Stimulated activated naive CD8-positive, alpha-beta T cell treated with anti-CD3 and anti-CD28 coated beads, Interleukin-15, amount 100 ng/mL, for 72 hours (primary cell): Measurements from ENCODE around the gene PITRM1.
"Not testable (repeated sequence)": the region's sequence is repeated elsewhere in the genome, so short reads cannot be mapped to it uniquely, and the experiment has no call there.

Experiments used
- ATAC-seq: fragments of 150-1000 bp; cut with Tn5 transposase; 2 replicates; pipeline ENCODE4 v1.10.0; 2021; ENCODE audit warnings: mild to moderate bottlenecking, moderate library complexity
- DNase-seq, 2 donors: peaks; one replicate each; pipeline ENCODE4 v3.0.0; 2021 to 2022
- H3K27ac Mint-ChIP-seq, 2 donors: one replicate each; pipeline ENCODE4 v1.8.0; 2022; ENCODE audit warnings: mild to moderate bottlenecking in 2 of 2, mixed read lengths in 2 of 2, moderate library complexity in 2 of 2
- H3K27me3 Mint-ChIP-seq: one replicate; pipeline ENCODE4 v1.8.0; 2022; ENCODE audit warnings: mixed read lengths
- H3K4me1 Mint-ChIP-seq: one replicate; pipeline ENCODE4 v1.8.0; 2022; ENCODE audit warnings: mild to moderate bottlenecking, mixed read lengths
- H3K4me3 Mint-ChIP-seq, 2 donors: one replicate each; pipeline ENCODE4 v1.8.0; 2022; ENCODE audit warnings: mild to moderate bottlenecking in 2 of 2, mixed read lengths in 2 of 2, moderate library complexity in 1 of 2
- H3K9me3 Mint-ChIP-seq, 2 donors: one replicate each; pipeline ENCODE4 v1.8.0; 2022; ENCODE audit warnings: mixed read lengths in 2 of 2

PITRM1 gene

DNA sequence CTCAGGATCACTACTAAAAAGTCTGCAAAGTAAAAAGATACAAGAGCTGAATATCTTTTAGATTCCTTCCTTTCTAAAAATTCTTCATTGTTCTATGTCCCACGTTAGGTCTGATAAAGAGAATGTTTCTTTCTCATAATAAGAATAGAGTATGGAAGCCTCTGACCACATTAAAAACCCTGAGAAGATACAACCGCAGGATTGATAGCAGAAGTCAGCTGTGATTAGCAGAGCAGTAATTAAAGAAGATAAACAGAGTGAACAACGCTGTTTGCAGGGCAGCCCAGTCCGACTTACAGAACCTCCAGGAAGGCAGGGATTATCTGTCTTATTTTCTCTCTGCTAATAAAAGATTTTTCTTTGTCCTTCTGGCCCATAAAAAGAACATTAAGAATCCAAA lies 31.4 kb upstream of the PITRM1 start:
- Mint-ChIP-seq H3K9me3 (no peaks in the 10 kb centered on the region), H3K4me3 (no peak overlapping the region), H3K27me3 (peaks cover 87% of the 10 kb centered on the region), H3K4me1 (peaks cover 6% of the 10 kb centered on the region), H3K27ac (no peak overlapping the region)
- no peak for DNase-seq
- ATAC-seq = no peak

DNA sequence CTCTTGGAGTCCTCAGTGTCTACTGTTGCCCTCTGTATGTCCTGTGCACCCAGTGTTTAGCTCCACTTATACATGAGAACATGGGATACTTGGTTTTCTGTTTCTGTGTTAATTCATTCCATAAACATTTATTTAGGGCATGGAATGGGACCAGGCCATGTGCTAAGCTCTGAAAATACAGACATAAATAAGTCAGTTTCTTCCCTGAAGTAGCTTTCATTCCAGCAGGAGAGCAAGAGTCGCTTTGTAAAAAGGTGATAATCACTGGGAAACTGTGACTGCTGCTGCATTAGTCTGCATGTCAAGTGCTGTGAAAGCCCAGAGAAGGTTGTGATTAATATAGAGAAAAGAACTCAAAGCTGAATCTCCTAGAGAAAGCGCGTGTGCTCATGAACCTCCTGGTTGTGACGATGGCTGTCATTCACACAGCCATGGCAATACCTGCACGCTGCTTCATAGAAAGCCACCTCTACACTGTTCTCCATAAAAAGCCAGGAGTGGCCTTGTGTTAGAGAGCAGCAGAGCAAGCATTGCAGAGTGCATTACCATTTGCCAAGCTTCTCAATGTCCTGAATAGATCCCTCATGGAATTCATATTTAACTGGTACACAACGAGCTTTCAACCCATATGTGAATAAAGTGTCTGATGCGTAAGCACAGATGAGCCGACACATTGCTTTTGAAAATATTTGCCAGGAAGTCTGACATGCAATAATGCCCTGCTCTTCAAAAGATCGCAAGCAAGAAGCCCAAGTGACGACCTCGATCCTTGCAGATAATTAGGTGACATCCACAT lies 30.6 kb upstream of the PITRM1 start:
- H3K27ac Mint-ChIP-seq = no peak overlapping the region
- H3K4me3 Mint-ChIP-seq = no peak overlapping the region
- H3K27me3 Mint-ChIP-seq = peaks cover 87% of the 10 kb centered on the region
- no peak for DNase-seq
- peaks cover 13% of the 10 kb centered on the region for H3K4me1 Mint-ChIP-seq
- no peak for ATAC-seq
- H3K9me3 Mint-ChIP-seq = no peaks in the 10 kb centered on the region

DNA sequence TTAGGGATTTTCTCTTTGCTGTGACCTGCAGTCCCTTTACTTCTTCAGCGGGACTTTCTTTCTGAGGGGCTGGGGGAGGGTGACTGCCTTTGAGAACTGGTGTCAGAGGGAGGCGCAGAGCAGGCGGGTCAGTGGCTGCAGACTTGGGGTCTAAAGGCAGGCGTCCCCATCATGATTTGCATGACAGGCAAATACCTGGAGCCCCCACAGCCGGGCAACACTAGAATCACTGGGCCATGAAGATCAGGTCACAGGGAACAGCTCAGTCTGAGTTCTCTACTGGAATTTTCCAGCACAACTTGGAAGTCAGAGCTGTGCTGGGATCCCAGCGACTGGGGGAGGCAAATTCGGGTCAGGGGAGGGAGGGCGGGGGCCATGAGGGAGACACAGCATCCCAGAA lies 29.2 kb upstream of the PITRM1 start:
- ATAC-seq (no peak), DNase-seq (no peak)
- no peak overlapping the region for H3K4me3 Mint-ChIP-seq
- H3K9me3 Mint-ChIP-seq = no peaks in the 10 kb centered on the region
- H3K27ac Mint-ChIP-seq = no peak overlapping the region
- peaks cover 87% of the 10 kb centered on the region for H3K27me3 Mint-ChIP-seq
- peaks cover 27% of the 10 kb centered on the region for H3K4me1 Mint-ChIP-seq

DNA sequence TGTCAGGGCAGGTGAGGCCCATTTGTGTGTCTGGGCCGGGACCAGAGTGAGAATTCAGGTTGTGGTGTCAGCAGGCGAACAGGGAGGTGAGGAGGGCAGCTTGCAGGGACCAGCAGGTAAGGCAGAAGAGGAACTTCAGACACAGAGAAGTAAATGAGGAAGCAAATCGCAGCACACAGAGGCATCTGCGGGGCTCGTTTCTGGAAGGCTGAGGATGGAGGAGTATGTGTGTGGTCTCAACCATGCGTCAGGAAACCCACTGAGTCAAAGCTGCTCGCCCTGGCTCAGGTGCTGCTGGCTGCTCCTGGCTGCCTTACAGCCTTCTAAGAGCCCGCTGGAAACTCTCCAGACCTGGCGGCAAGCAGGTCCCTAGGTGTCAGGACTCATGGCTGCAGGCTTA lies 26.9 kb upstream of the PITRM1 start:
- DNase-seq = no peak
- H3K4me1 Mint-ChIP-seq = peaks cover 29% of the 10 kb centered on the region
- H3K27me3 Mint-ChIP-seq = peaks cover 96% of the 10 kb centered on the region
- H3K9me3 Mint-ChIP-seq = no peaks in the 10 kb centered on the region
- H3K4me3 Mint-ChIP-seq = no peak overlapping the region
- ATAC-seq = no peak
- H3K27ac Mint-ChIP-seq = no peak overlapping the region

DNA sequence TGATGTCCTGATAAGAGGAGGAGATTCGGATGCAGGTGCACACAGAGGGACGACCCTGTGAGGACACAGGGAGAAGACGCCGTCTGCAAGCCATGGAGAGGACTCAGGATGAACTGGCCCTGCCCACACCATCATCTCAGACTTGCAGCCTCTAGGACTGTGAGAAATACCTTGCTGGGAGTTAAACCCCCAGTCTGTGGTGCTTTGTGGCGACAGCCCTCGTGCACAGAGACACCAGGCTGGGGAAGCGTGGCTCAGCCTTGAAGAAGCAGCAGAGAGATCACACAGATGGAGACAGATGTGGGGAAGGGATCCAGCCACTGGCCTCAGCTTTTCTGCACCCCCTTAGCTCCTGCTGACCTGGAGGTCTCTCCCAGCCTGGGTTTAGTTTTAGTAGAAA lies 26.3 kb upstream of the PITRM1 start:
- H3K4me3 Mint-ChIP-seq = no peak overlapping the region
- no peak overlapping the region for H3K27ac Mint-ChIP-seq

DNA sequence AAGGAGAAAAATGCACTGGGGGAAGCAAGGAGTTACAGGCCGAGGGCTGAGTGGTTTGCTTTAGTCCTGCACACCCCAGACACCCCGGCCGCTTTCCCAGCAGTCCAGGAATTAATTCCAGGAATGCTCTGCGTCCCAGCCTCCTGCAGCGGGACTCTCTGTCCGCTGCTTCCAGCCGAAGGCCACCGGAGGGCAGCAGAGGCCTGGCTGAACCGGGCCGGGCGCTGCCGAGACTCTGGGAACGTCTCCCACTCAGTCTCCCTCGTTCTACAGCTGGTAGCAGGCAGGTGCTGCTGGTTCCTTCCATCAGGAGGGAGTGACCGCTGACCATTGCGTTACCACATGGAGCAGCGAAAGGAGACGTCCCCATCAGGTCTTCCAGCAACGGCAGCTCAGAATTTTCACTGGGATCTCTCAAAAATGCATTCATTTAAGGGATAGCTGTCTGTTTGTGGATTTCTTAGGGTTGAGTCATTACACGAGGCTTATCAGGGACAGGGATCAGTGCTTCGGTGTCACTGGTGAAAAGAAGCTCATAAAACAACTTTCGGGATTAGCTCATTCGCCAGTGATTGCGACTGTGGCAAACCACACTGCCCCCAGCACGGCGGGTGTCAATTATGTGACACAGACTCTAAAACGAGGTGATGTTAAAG lies 24.9 kb upstream of the PITRM1 start:
- peak overlapping the region; percentile 55 to 62 for H3K4me3 Mint-ChIP-seq
- peaks cover 98% of the 10 kb centered on the region for H3K27me3 Mint-ChIP-seq
- H3K9me3 Mint-ChIP-seq = no peaks in the 10 kb centered on the region
- ATAC-seq = peak; percentile 96
- DNase-seq = peak; percentile 77 to 88
- H3K4me1 Mint-ChIP-seq = peaks cover 37% of the 10 kb centered on the region
- H3K27ac Mint-ChIP-seq = peak overlapping the region; percentile 57 to 84

More for the DNA sequence above, 26.3 kb upstream of the PITRM1 start:
- Mint-ChIP-seq H3K9me3 (no peaks in the 10 kb centered on the region), H3K4me1 (peaks cover 29% of the 10 kb centered on the region), H3K27me3 (peaks cover 100% of the 10 kb centered on the region)
- DNase-seq (no peak), ATAC-seq (no peak)

DNA sequence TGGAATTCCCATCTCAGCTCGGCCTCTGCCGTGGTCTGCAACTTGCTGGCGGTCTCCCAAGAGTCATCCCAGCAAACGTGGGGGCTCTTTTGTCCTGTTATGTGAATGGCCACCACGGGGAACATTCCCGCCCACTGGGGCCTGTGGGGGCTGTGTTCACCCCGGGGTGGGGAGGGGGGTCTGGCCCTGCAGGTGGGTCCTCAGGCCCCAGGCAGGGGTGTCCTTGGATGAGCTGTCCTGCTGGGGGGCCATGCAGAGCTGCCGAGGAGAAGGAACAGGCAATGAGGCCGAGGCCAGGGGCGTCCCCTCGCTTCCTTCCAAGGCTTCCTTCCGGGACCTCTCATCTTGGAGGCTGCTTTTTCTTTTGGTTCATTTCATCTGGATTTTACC lies 24.4 kb upstream of the PITRM1 start:
- peak overlapping the region in 1 of 2 donors; percentile 62 for H3K4me3 Mint-ChIP-seq
- H3K27me3 Mint-ChIP-seq = peaks cover 93% of the 10 kb centered on the region
- no peak for DNase-seq
- no peak for ATAC-seq
- peaks cover 37% of the 10 kb centered on the region for H3K4me1 Mint-ChIP-seq
- no peaks in the 10 kb centered on the region for H3K9me3 Mint-ChIP-seq
- peak overlapping the region in 1 of 2 donors; percentile 84 for H3K27ac Mint-ChIP-seq

DNA sequence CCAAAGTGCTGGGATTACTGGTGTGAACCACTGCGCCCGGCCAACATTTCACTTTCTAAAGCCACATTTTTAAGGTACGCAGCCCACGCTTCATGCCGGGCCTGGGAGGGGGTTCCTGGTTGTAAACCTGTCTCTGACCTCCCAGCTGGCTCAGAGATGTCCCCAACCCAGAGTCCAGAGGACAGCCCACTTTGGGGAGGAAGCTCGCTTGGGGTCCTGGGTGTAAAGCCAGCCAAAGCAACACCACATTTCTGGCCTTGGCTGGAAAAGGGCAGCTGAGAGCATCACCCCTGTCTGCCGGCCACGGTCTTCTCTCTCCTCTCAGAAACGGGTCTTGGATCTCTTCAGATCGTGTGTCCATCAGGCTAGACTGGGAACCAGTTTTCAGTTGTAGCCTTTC lies 23.9 kb upstream of the PITRM1 start:
- Mint-ChIP-seq H3K4me3 (no peak overlapping the region), H3K27ac (no peak overlapping the region), H3K27me3 (peaks cover 88% of the 10 kb centered on the region), H3K9me3 (no peaks in the 10 kb centered on the region), H3K4me1 (peaks cover 37% of the 10 kb centered on the region)
- DNase-seq (no peak), ATAC-seq (no peak)

DNA sequence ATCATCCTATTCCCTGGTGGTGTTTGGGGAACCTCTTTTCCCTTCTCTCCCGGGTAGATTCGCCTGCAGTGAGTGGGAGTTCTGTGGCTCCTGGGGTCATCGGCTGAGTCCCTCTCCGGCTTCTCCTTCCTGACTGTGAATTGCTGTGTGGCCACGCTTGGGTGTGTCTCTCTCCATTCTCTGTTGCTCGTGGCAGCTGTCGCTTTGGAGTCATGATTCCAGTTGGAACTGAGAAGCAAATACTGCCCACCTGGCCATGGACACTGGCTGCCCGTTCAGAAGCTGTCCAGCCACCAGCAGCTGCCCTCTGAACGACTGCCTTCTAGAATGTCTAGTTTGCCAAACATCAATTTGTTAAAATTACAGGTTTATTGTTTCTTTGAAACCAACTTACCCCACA lies 23.1 kb upstream of the PITRM1 start:
- no peak for ATAC-seq
- H3K27ac Mint-ChIP-seq = no peak overlapping the region
- peaks cover 37% of the 10 kb centered on the region for H3K4me1 Mint-ChIP-seq
- no peak overlapping the region for H3K4me3 Mint-ChIP-seq
- peaks cover 81% of the 10 kb centered on the region for H3K27me3 Mint-ChIP-seq
- H3K9me3 Mint-ChIP-seq = no peaks in the 10 kb centered on the region
- DNase-seq = no peak

DNA sequence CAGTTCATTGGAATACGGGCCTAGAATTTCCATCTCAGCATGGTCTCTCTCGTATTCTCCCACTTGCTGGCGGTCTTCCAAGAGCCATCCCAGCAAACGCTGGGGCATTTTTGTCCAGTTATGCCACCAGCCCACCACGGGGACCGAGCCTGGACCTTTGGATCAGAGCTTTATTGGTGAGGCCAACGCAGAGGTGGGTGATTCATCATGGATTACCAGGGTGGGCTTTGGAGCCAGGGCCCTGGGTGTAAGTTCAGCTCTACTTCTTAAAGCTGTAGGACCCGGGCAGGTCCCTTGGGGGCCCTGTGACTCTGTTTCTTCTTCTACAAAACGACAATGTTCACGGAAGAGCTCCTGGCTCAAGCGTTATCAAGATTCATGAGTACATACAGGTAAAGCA lies 22.7 kb upstream of the PITRM1 start:
- no peaks in the 10 kb centered on the region for H3K9me3 Mint-ChIP-seq
- H3K27ac Mint-ChIP-seq = no peak overlapping the region
- ATAC-seq = no peak
- peaks cover 77% of the 10 kb centered on the region for H3K27me3 Mint-ChIP-seq
- peaks cover 37% of the 10 kb centered on the region for H3K4me1 Mint-ChIP-seq
- H3K4me3 Mint-ChIP-seq = no peak overlapping the region
- DNase-seq = no peak

DNA sequence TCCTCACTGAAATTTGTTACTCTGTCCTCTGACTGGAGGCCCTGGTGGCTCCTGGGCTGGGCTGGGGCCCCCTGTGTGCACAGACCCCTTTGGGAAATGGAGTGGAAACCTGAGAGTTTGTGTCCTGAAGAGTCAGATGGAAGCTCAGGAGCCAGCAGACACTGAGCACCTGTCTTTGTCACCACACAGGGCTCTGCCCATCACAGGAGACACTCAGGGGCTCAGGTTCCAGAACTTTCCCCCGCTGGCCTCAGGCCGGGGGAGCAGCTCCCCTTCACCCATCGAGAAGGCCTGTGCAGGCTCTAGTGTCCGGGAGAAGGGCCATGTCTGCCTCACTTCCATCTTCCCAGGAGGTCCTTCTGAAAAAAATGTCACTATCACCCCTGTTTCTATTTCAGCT lies 22.3 kb upstream of the PITRM1 start:
- Mint-ChIP-seq H3K4me1 (peaks cover 37% of the 10 kb centered on the region), H3K27me3 (peaks cover 72% of the 10 kb centered on the region), H3K9me3 (no peaks in the 10 kb centered on the region), H3K4me3 (no peak overlapping the region), H3K27ac (no peak overlapping the region)
- no peak for DNase-seq
- no peak for ATAC-seq

DNA sequence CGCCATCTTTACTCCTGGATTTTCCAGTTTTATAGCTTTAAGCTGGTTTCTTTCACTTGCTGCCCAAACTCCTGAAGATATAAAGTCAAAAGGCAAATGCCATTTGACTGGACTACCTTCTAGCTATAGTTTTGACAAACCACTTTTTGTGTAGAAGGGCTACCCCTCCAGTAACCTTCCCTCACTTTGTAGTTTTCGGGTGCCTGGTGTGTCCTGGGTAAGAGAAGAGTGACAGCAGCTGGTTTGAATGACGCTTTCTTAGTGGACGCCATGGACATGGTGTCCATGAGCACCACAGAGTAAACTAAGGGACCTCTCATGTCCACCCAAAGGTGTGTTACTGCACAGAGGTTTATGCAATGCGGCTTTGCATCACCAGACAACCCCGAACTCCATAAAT lies 21.2 kb upstream of the PITRM1 start:
- ATAC-seq (no peak), DNase-seq (no peak)
- Mint-ChIP-seq H3K27ac (no peak overlapping the region), H3K27me3 (peaks cover 61% of the 10 kb centered on the region), H3K4me1 (peaks cover 30% of the 10 kb centered on the region), H3K9me3 (no peaks in the 10 kb centered on the region), H3K4me3 (no peak overlapping the region)

DNA sequence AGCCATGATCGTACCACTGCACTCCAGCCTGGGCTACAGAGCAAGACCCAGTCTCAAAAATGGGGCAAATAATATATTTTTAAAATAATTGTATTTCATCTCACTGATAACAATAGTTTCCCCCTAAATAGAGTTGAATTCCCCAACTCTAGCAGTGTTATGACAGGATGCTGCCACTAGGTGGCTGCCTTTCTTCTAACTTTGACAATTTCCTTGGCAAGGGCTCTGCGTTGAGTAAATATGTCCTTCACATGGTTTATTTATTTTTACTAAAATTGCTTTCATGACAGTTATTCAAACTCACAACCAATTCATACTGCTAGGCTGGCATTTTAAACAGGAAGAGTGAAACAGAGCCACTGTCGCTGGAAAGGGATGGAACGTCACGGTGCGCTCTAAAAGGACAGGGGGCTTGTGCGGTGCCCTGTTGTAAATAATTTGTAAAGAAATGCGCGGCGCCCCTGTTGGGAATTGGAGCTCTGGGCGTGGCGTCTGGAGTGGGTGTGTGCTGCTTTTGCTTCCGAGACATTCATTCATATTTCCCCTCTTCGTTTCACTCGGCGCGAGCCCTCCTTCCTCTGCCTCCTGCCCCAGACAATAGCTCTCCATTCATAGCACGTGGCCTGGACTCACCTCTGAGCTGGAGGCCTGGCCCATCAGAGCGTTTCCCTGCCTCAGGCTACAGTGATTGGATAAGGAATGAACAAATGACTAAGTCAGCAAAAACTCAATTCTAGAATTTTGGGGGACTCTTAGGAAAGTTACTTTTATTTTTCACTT lies 20.5 kb upstream of the PITRM1 start:
- DNase-seq = peak; percentile 31 to 42

DNA sequence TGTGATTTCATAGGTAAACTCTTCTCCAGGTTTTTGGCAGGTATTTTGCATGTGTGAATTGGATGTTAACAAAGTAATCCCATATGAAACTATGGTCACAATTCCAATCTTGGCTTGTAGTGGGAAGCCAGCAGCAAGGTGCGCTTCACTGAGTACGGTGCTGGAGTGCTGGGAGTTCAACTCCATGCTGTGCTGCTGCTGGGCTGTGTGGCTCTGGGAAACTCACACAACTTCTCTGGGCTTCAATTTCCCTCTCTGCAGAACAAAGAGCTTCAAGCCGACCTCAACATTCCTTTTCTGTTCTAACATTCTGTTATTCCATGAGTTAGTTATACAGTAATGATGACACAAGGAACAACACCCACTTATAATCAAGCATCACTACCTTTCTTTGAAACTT lies 18.2 kb upstream of the PITRM1 start:
- DNase-seq (no peak), ATAC-seq (no peak)
- peaks cover 17% of the 10 kb centered on the region for H3K4me1 Mint-ChIP-seq
- H3K4me3 Mint-ChIP-seq = no peak overlapping the region
- H3K9me3 Mint-ChIP-seq = no peaks in the 10 kb centered on the region
- H3K27me3 Mint-ChIP-seq = peaks cover 32% of the 10 kb centered on the region
- no peak overlapping the region for H3K27ac Mint-ChIP-seq

More for the DNA sequence above, 20.5 kb upstream of the PITRM1 start:
- Mint-ChIP-seq H3K4me3 (peak overlapping the region in 1 of 2 donors; percentile 10), H3K4me1 (peaks cover 23% of the 10 kb centered on the region), H3K27me3 (peaks cover 54% of the 10 kb centered on the region), H3K9me3 (no peaks in the 10 kb centered on the region), H3K27ac (peak overlapping the region in 1 of 2 donors; percentile 57)
- no peak for ATAC-seq

DNA sequence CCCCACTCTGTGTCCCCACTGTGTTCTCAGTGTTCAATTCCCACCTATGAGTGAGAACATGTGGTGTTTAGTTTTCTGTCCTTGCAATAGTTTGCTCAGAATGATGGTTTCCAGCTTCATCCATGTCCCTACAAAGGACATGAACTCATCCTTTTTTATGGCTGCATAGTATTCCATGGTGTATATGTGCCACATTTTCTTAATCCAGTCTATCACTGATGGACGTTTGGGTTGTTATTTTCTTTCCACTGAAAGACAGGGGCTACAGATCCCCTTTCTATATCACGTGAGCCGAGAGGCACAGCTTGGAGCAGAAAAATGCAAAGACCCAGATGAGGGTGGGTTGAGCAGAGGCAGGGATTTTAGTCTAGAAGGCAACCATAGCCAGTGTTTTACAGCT lies 14.6 kb upstream of the PITRM1 start:
- H3K9me3 Mint-ChIP-seq = not testable (repeated sequence)
- Mint-ChIP-seq H3K27me3 (peaks cover 13% of the 10 kb centered on the region), H3K4me1 (peaks cover 19% of the 10 kb centered on the region)

DNA sequence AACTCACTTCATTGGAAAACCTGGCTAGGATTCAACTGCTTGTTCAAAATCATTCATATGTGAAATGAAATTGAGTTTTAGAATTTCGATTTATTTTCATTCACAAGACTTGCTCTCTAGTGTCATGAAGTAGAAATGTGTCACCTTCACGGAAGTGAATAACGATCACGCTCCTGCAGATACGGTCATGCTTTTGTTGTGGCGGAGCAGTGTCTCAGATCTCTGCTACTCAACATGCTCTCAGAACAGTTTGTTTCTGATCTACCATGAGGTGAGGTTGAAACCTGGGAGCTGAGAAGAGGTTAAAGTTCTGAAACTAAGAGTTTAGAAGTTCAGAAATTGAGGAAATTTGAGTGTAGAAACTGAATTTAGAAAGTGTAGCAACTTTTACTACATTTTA lies 13.8 kb upstream of the PITRM1 start:
- DNase-seq = peak; percentile 46 to 71
- Mint-ChIP-seq H3K4me1 (peaks cover 19% of the 10 kb centered on the region), H3K27me3 (peaks cover 13% of the 10 kb centered on the region), H3K27ac (no peak overlapping the region), H3K4me3 (peak overlapping the region; percentile 30 to 57), H3K9me3 (peaks cover 0 to 4% of the 10 kb centered on the region in 2 donors)
- ATAC-seq = peak; percentile 100

More for the DNA sequence above, 14.6 kb upstream of the PITRM1 start:
- ATAC-seq, H3K27ac Mint-ChIP-seq, DNase-seq, H3K4me3 Mint-ChIP-seq: not testable (repeated sequence)
